GM21529 (cell line): ENCODE data around the gene LMF1.

ENCODE experiments used
- ATAC-seq: cut with Tn5 transposase; IDR thresholded peaks from one replicate; pipeline ENCODE4 v1.9.1; 2021; ENCODE audit not compliant: unreplicated experiment

The LMF1 gene

GRCh38 chr16:1003391-1004347 lies 32.9 kb upstream of the LMF1 start:
- no peak for ATAC-seq

GRCh38 chr16:1002399-1003166 lies 31.8 kb upstream of the LMF1 start:
- ATAC-seq = no peak

DNA sequence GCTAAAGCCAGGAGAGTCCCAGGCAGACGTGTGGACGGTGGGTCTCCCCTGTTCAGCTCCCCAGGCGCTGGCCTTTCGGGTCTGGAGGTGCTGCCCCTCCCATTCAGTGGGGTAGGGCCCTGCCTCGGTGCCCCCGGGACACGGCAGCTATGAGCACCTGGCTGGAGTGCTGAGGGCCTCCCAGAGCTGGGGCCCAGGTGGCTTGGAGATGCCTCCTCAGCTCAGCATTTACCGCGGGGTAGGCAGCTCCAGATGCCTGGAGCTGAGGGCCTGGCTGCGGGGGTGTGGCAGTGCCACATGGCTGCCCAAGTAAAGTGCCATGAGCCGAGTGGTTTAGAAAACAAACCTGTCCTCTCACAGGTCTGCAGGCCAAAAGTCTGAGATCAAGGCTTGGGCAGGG lies 30.3 kb upstream of the LMF1 start:
- ATAC-seq = no peak

- no peak for ATAC-seq
These were observed 29.8 kb upstream of the LMF1 start for GRCh38 chr16:1000608-1001007.

GRCh38 chr16:999677-1000076 lies 28.9 kb upstream of the LMF1 start:
- no peak for ATAC-seq

GRCh38 chr16:998615-999014 lies 27.8 kb upstream of the LMF1 start:
- no peak for ATAC-seq

DNA sequence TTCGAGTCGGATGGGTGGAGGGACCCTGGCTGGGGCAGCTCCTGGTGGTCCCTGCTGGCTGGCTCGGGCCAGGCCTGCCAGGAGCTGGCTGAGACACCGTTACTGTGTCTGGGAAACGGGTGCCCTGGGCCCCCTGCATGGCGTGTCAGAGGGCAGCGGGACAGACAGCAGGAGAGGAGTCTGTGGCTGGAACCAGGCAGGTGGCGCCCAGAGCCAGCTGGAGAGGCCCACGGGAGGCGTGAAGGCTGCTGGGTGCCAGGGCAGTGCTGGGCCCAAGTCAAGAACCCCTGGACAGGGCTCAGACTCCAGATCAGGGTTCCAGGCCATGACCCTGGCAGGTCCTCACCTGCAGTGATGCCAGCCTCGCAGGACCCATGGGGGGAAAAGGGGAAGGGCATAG lies 27.4 kb upstream of the LMF1 start:
- no peak for ATAC-seq

- no peak for ATAC-seq
These were observed 26.8 kb upstream of the LMF1 start for GRCh38 chr16:997440-998051.

DNA sequence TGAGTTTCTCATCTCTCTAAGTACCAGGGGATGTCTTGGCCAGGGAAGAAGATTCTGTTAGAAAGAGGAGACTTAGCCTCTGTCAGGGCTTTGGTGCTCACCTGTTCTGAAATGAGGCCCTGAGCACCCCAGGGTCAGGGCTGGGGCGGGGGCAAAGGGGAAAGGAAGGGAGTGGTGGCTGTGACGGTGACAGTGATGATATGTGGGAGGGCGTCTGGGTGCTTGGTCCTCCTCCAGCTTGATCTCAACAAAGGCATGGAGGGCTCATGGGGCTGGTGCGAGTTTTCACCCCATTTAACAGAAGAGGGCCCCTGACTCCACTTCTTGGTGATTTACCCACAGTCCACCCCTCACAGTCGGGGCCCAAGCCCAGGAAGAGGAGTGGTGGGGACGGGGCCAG lies 25.9 kb upstream of the LMF1 start:
- ATAC-seq = no peak

GRCh38 chr16:995783-996182 lies 25.0 kb upstream of the LMF1 start:
- ATAC-seq = no peak

GRCh38 chr16:995087-995486 lies 24.3 kb upstream of the LMF1 start:
- ATAC-seq = no peak

DNA sequence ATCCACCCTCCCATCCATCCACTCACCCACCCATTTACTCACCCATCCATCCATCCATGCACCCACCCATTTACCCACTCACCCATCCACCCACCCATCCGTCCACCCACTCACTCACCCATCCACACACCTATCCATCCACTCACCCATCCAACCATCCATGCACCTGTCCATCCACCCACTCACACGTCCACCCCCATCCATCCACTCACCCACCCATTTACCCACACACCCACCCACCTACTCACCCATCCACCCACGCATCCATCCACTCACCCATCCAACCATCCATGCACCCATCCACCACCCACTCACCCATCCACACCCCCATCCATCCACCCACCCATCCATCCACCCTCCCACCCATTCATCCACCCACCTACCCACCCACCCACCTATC lies 22.9 kb upstream of the LMF1 start:
- no peak for ATAC-seq

DNA sequence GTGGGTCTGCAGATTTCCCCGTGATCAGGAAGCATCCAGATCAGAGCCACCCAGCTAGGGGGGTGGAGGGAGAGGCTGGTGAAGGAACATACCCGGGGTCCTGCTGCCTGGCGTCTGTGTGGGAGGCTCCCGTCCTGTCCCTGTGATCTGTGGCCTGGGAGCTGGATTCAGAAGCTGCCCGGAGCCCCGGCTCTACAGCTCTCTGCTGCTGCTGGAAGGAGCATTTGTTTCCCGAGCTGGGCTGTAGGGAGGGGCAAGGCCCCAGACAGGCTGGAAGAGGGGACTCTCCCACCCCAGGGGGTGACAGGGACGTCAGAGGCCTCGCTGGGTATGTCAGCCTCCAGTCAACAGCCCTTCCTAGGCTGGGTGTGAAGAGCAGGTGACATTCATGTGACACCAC lies 21.0 kb upstream of the LMF1 start:
- ATAC-seq = no peak

DNA sequence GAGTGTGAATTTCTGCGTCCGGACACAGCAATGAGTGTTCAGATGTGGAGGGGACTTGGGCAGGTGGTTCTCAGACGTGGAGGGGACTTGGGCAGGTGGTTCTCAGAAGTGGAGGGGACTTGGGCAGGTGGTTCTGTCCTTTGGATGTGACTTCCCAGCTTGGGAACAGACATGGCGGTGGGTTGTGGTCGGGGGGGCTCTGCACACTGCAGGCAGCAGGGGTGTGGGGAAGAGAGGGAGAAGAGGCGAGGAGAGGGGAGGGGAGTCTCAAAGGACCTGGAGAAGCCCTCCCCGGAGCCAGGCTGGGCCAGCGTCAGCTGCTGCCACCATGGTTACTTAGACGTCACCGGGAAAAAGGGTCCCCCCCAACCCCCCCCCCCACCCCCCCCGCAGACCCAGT lies 20.6 kb upstream of the LMF1 start:
- ATAC-seq = no peak

- no peak for ATAC-seq
These were observed 19.9 kb upstream of the LMF1 start for GRCh38 chr16:990516-991291.

- no peak for ATAC-seq
These were observed 18.6 kb upstream of the LMF1 start for GRCh38 chr16:989354-989814.

GRCh38 chr16:988471-989353 lies 17.9 kb upstream of the LMF1 start:
- ATAC-seq = no peak

DNA sequence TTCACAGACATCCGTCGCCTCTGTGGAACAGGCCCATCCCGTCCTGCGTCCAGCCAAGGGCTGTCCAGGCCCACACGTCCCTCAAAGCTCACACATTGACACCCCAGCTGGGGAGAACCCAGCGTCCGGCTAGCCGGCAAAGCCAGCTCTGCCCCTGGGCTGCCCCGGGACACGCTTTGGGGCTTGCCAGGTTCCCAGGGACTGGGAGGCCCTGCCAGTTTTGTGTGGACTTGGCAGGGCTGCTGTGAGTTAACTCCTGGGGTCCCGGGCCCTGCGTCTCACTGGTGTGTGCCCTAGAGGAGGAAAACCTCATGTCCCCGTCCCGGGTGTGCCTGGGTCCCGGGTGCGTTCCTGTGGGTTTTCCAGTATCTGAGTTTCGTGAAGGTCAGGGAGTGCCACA lies 17.1 kb upstream of the LMF1 start:
- no peak for ATAC-seq

DNA sequence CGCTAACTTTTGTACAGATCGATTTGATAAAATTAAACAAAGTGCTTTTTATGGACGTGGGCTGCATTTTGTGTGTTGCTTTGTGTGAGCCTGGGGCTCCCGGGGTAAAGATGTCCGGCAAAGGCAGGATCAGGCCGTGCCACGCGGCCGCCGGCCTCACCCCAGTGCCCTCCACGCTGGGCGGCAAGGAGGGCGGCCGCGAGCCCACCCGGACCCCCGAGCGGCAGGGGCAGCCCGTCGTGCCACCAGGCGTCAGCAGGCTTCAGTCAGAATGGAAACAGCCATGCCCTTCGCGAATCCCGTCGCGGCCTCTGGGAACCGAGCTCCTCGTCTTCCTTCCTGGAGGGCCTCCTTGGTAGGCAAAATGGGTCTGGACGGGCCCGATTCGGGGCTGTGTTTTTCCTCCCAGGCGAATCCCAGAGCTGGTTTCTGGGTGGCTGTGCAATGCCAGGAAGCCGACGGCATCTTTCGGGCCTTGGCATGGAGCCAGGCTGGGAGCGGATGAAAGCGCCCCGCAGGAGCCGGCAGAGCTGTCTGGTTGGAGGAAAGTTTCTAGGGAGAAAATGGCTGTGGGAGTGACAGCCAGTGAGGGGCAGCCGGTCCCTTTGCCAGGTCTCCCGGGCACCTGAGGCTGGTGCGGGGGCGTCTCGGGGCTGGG lies 16.3 kb upstream of the LMF1 start:
- no peak for ATAC-seq
